Anterior cingulate cortex (tissue), 58 donors: ENCODE data around the gene DTD1.

ENCODE experiments used
- DNase-seq, 58 donors: peaks; one replicate each; lab custom pipeline; 2025; lab: John Stamatoyannopoulos, UW

The DTD1 gene

GRCh38 chr20:18695175-18695574 lies 107.3 kb downstream of the DTD1 start:
- DNase-seq, result no peak

GRCh38 chr20:18698735-18699380 lies 111.0 kb downstream of the DTD1 start:
- DNase-seq, result no peak

GRCh38 chr20:18701969-18702368 lies 114.1 kb downstream of the DTD1 start:
- DNase-seq, result no peak

GRCh38 chr20:18702736-18703135 lies 114.9 kb downstream of the DTD1 start:
- no peak for DNase-seq

- no peak for DNase-seq
Measured at GRCh38 chr20:18705490-18705889, 117.6 kb downstream of the DTD1 start.

GRCh38 chr20:18705910-18706309 lies 118.1 kb downstream of the DTD1 start:
- no peak for DNase-seq

- DNase-seq, result no peak
Measured at GRCh38 chr20:18712131-18712530, 124.3 kb downstream of the DTD1 start.

- DNase-seq, result no peak
Measured at GRCh38 chr20:18712882-18713281, 125.0 kb downstream of the DTD1 start.

GRCh38 chr20:18715564-18715963 lies 127.7 kb downstream of the DTD1 start:
- DNase-seq, result no peak

GRCh38 chr20:18717062-18717461 lies 129.2 kb downstream of the DTD1 start:
- no peak for DNase-seq

- no peak for DNase-seq
Measured at GRCh38 chr20:18718129-18718528, 130.3 kb downstream of the DTD1 start.

GRCh38 chr20:18719426-18719825 lies 131.6 kb downstream of the DTD1 start:
- DNase-seq, result no peak

GRCh38 chr20:18721551-18722115 lies 133.8 kb downstream of the DTD1 start:
- peak in 6 of 58 donors; percentile 5 to 27 (median 16) for DNase-seq

- DNase-seq, result no peak
Measured at GRCh38 chr20:18722371-18722770, 134.5 kb downstream of the DTD1 start.

- DNase-seq, result no peak
Measured at GRCh38 chr20:18724077-18724476, 136.2 kb downstream of the DTD1 start.

- no peak for DNase-seq
Measured at GRCh38 chr20:18724788-18725464, 137.1 kb downstream of the DTD1 start.

GRCh38 chr20:18727032-18727508 lies 139.2 kb downstream of the DTD1 start:
- no peak for DNase-seq

- no peak for DNase-seq
Measured at GRCh38 chr20:18728165-18728869, 140.5 kb downstream of the DTD1 start.

- DNase-seq, result no peak
Measured at GRCh38 chr20:18728870-18729224, 141.0 kb downstream of the DTD1 start.

- DNase-seq, result no peak
Measured at GRCh38 chr20:18729231-18729825, 141.5 kb downstream of the DTD1 start.

- DNase-seq, result no peak
Measured at GRCh38 chr20:18731940-18732339, 144.1 kb downstream of the DTD1 start.
